PC-9 (cell line): ENCODE data around the gene SLC37A4. TPM values are rescaled to one million over a fixed set of nuclear protein-coding genes. Genes with fewer than 3 reads are reported as not detected.

ENCODE experiments used
- BruUV-seq: library from RNA; stranded (reverse); fragments of 400-500 nt; replicated peaks from 2 replicates; lab custom pipeline; 2021; lab: Mats Ljungman, UMichigan
- CTCF ChIA-PET: fragments of 300-600 bp; sonication (Branson Sonifier 250); formaldehyde crosslinking; loops from one replicate; lab custom pipeline; 2022; ENCODE audit warnings: antibody characterized with exemption; lab: Charles Lee
- POLR2A ChIA-PET: fragments of 300-600 bp; sonication (Branson Sonifier 250); formaldehyde crosslinking; loops from one replicate; lab custom pipeline; 2022; ENCODE audit warnings: antibody characterized with exemption; ENCODE audit not compliant: unreplicated experiment; lab: Charles Lee
- DNase-seq, 2 experiments: peaks; one replicate each; pipeline versions ENCODE4 v3.0.0 to v3.0.0-alpha.2; 2015 to 2022; ENCODE audit warnings: mixed read lengths in 1 of 2
- H2AFZ ChIP-seq: fragments of 200-600 bp; sonication (generic); 2 replicates; pipeline ENCODE4 v1.8.1; 2017; ENCODE audit warnings: antibody characterized with exemption
- H3F3A ChIP-seq: fragments of 200-600 bp; sonication (generic); 2 replicates; pipeline ENCODE4 v1.8.1; 2017; ENCODE audit warnings: antibody characterized with exemption, mild to moderate bottlenecking, low read depth; ENCODE audit not compliant: insufficient read depth
- H3K27ac ChIP-seq: fragments of 200-600 bp; sonication (generic); 2 replicates; pipeline ENCODE4 v1.6.1; 2016; ENCODE audit warnings: mixed run types
- H3K27me3 ChIP-seq: fragments of 200-600 bp; sonication (generic); 2 replicates; pipeline ENCODE4 v1.6.1; 2016; ENCODE audit warnings: low read depth, mixed run types; ENCODE audit not compliant: insufficient read depth
- H3K36me3 ChIP-seq: fragments of 200-600 bp; sonication (generic); 2 replicates; pipeline ENCODE4 v1.6.1; 2016; ENCODE audit warnings: low read depth, mixed run types
- H3K4me1 ChIP-seq: fragments of 200-600 bp; sonication (generic); replicated peaks from 2 replicates; pipeline ENCODE4 v1.6.1; 2016; ENCODE audit warnings: mixed run types; ENCODE audit not compliant: insufficient read depth
- H3K4me2 ChIP-seq: fragments of 200-600 bp; sonication (generic); 2 replicates; pipeline ENCODE4 v1.6.1; 2017; ENCODE audit warnings: mixed run types
- H3K4me3 ChIP-seq: fragments of 200-600 bp; sonication (generic); 2 replicates; pipeline ENCODE4 v1.6.1; 2016; ENCODE audit warnings: mixed run types
- H3K79me2 ChIP-seq: fragments of 200-600 bp; sonication (generic); 2 replicates; pipeline ENCODE4 v1.6.1; 2017; ENCODE audit warnings: low read depth, mixed run types
- H3K9me2 ChIP-seq: fragments of 200-600 bp; sonication (generic); 2 replicates; pipeline ENCODE4 v1.8.1; 2017; ENCODE audit warnings: mild to moderate bottlenecking; ENCODE audit not compliant: insufficient read depth
- H3K9me3 ChIP-seq: fragments of 200-600 bp; sonication (generic); 2 replicates; pipeline ENCODE4 v1.8.1; 2016; ENCODE audit warnings: low read depth; ENCODE audit not compliant: insufficient read depth
- H4K20me1 ChIP-seq: fragments of 200-600 bp; sonication (generic); 2 replicates; pipeline ENCODE4 v1.8.1; 2017; ENCODE audit not compliant: insufficient read depth
- CTCF ChIP-seq: fragments of 200-600 bp; sonication (generic); conservative IDR thresholded peaks from 2 replicates; pipeline ENCODE4 v1.6.1; 2017; ENCODE audit warnings: mixed run types, antibody characterized with exemption, mild to moderate bottlenecking, moderate library complexity
- EZH2 ChIP-seq: fragments of 200-600 bp; sonication (generic); IDR thresholded peaks from 2 replicates; pipeline ENCODE4 v1.8.0; 2017; ENCODE audit warnings: antibody characterized with exemption, low read depth
- intact Hi-C: fragments of 100-400 bp; cut with micrococcal nuclease; formaldehyde crosslinking; loops from one replicate; pipeline ENCODE4 v1.10.0; 2022; ENCODE audit not compliant: unreplicated experiment
- microRNA-seq: library from miRNA; unstranded; fragments of <30 nt; microRNA quantifications from one replicate; pipeline ENCODE4 v1.2.0, GENCODE V29; 2021; ENCODE audit warnings: borderline number of aligned reads, borderline replicate concordance
- total RNA-seq: library from RNA; stranded (reverse); gene quantifications from 2 replicates; pipeline ENCODE4 v1.2.3, GENCODE V29; 2021

The SLC37A4 gene
- total RNA-seq, 1 experiment from 2014 or later, result 24.3 TPM

- H2AFZ ChIP-seq, result no peak overlapping the region
- POLR2A ChIA-PET, result interaction anchor here (0.6 kb wide), 1 partner anchor 245 kb away, joined by 29 read pairs; no protein-coding TSS in a partner anchor
Measured at GRCh38 chr11:118980191-118980881, 50.3 kb downstream of the SLC37A4 start.

GRCh38 chr11:118979434-118979833 is 51.2 kb downstream of the SLC37A4 start:
- TF ChIP-seq EZH2, result no peak
- TF ChIP-seq CTCF, result no peak
- Histone ChIP-seq H3K4me2 (no peak overlapping the region), H3K27me3 (no peaks in the 10 kb centered on the region), H3K9me3 (no peaks in the 10 kb centered on the region), H3K36me3 (no peaks in the 10 kb centered on the region), H3K27ac (no peak overlapping the region), H2AFZ (no peak overlapping the region), H3K4me3 (no peak overlapping the region), H4K20me1 (no peaks in the 10 kb centered on the region), H3K9me2 (no peaks in the 10 kb centered on the region), H3K4me1 (no peaks in the 10 kb centered on the region), H3F3A (no peaks in the 10 kb centered on the region), H3K79me2 (no peaks in the 10 kb centered on the region)
- DNase-seq, result no peak
- CTCF ChIA-PET, result no interaction called here
- intact Hi-C loops, result no loop called here
- no TSS peak for BruUV-seq
- POLR2A ChIA-PET, result interaction anchor here (0.6 kb wide), 1 partner anchor 244 kb away, joined by 29 read pairs; no protein-coding TSS in a partner anchor

More at GRCh38 chr11:118980191-118980881, 50.3 kb downstream of the SLC37A4 start:
- Histone ChIP-seq H4K20me1 (no peaks in the 10 kb centered on the region), H3K9me3 (no peaks in the 10 kb centered on the region), H3K36me3 (no peaks in the 10 kb centered on the region), H3K9me2 (no peaks in the 10 kb centered on the region), H3K4me2 (no peak overlapping the region), H3F3A (no peaks in the 10 kb centered on the region), H3K4me3 (no peak overlapping the region), H3K79me2 (no peaks in the 10 kb centered on the region), H3K27ac (no peak overlapping the region), H3K4me1 (no peaks in the 10 kb centered on the region), H3K27me3 (no peaks in the 10 kb centered on the region)
- no peak for TF ChIP-seq EZH2
- TF ChIP-seq CTCF, result no peak
- BruUV-seq, result no TSS peak
- intact Hi-C loops, result no loop called here
- no peak for DNase-seq
- CTCF ChIA-PET, result no interaction called here

- Histone ChIP-seq H2AFZ (no peak overlapping the region), H3K9me3 (no peaks in the 10 kb centered on the region), H3K36me3 (no peaks in the 10 kb centered on the region), H3K27ac (no peak overlapping the region), H3K4me2 (no peak overlapping the region), H4K20me1 (no peaks in the 10 kb centered on the region), H3F3A (no peaks in the 10 kb centered on the region), H3K4me3 (no peak overlapping the region), H3K79me2 (no peaks in the 10 kb centered on the region), H3K4me1 (no peaks in the 10 kb centered on the region), H3K27me3 (no peaks in the 10 kb centered on the region), H3K9me2 (no peaks in the 10 kb centered on the region)
- POLR2A ChIA-PET, result no interaction called here
- TF ChIP-seq CTCF (no peak), EZH2 (no peak)
- CTCF ChIA-PET, result no interaction called here
- intact Hi-C loops, result no loop called here
- no TSS peak for BruUV-seq
- no peak for DNase-seq
Measured at GRCh38 chr11:118975771-118976709, 54.6 kb downstream of the SLC37A4 start.

Small RNA genes within 50 kb of the gene (microRNA-seq; reads per million reads assigned to microRNA genes)
- not detected for gene MIR3656

Other genes with a start within 250 kb of the SLC37A4 start
- 73.1 and 84.4 TPM in 2 replicates for gene DDX6, start 239.7 kb downstream of the SLC37A4 start, total RNA-seq
- gene CXCR5, start 147.0 kb downstream of the SLC37A4 start, total RNA-seq, result not detected in 2 replicates
- 75.9 and 108 TPM in 2 replicates for gene BCL9L, start 105.0 kb downstream of the SLC37A4 start, total RNA-seq
- 17.1 and 23.2 TPM in 2 replicates for gene UPK2, start 74.6 kb downstream of the SLC37A4 start, total RNA-seq
- gene FOXR1, start 59.1 kb downstream of the SLC37A4 start, total RNA-seq, result not detected in 2 replicates
- 61.7 and 73.9 TPM in 2 replicates for gene CENATAC, start 32.7 kb downstream of the SLC37A4 start, total RNA-seq
- 954 and 984 TPM in 2 replicates for gene RPS25, start 12.5 kb downstream of the SLC37A4 start, total RNA-seq
- 49.2 and 51.4 TPM in 2 replicates for gene TRAPPC4, start 12.1 kb downstream of the SLC37A4 start, total RNA-seq
- 92.0 and 117 TPM in 2 replicates for gene HYOU1, start 26.3 kb upstream of the SLC37A4 start, total RNA-seq
- gene VPS11, start 36.9 kb upstream of the SLC37A4 start, total RNA-seq, result 21.1 and 22.9 TPM in 2 replicates
- gene HMBS, start 54.0 kb upstream of the SLC37A4 start, total RNA-seq, result 49.3 and 54.9 TPM in 2 replicates
- gene DPAGT1, start 71.0 kb upstream of the SLC37A4 start, total RNA-seq, result 32.8 and 41.1 TPM in 2 replicates
- 6.7 and 9.3 TPM in 2 replicates for gene C2CD2L, start 76.5 kb upstream of the SLC37A4 start, total RNA-seq
- 34.9 and 35.5 TPM in 2 replicates for gene HINFP, start 90.7 kb upstream of the SLC37A4 start, total RNA-seq
- gene ABCG4, start 118.2 kb upstream of the SLC37A4 start, total RNA-seq, result 0.11 TPM in 1 of 2 replicates, not detected in the other
- gene NLRX1, start 137.8 kb upstream of the SLC37A4 start, total RNA-seq, result 18.4 and 22.5 TPM in 2 replicates
- 0.73 TPM in 1 of 2 replicates, not detected in the other for gene NHERF4, start 154.6 kb upstream of the SLC37A4 start, total RNA-seq
- 26.3 and 32.9 TPM in 2 replicates for gene CBL, start 175.5 kb upstream of the SLC37A4 start, total RNA-seq